Brain microvascular endothelial cell (primary cell): ENCODE measurements around the gene TRIM32.
A peak's percentile ranks its signal among the peaks of the same experiment; 100 is the strongest.

Experiments used
- DNase-seq: peaks from one replicate; pipeline ENCODE4 v3.0.0-alpha.2; 2020
- H3K27ac ChIP-seq: fragments of 250-450 bp; sonication (Bioruptor Pico); 2 replicates; pipeline ENCODE4 v1.5.1; 2020; ENCODE audit warnings: mild to moderate bottlenecking, moderate library complexity
- H3K27me3 ChIP-seq: fragments of 250-450 bp; sonication (Bioruptor Pico); replicated peaks from 2 replicates; pipeline ENCODE4 v1.5.1; 2020; ENCODE audit warnings: mild to moderate bottlenecking
- H3K36me3 ChIP-seq: fragments of 250-450 bp; sonication (Bioruptor Pico); replicated peaks from 2 replicates; pipeline ENCODE4 v1.5.1; 2020; ENCODE audit warnings: mild to moderate bottlenecking
- H3K4me3 ChIP-seq: 2 replicates; pipeline ENCODE4 v1.5.1; 2011; ENCODE audit warnings: low read depth, mild to moderate bottlenecking, control low read depth, low read length, moderate library complexity
- CTCF ChIP-seq: IDR thresholded peaks from 2 replicates; pipeline ENCODE4 v1.5.1; 2011; ENCODE audit warnings: low read depth, mild to moderate bottlenecking, moderate library complexity, low read length, control low read depth, inconsistent platforms; ENCODE audit errors: missing control alignments
- in situ Hi-C: cut with HindIII; loops from 2 replicates; pipeline ENCODE4 v1.10.0; 2017; ENCODE audit warnings: low sequenced_read_pairs, low pct_ligation_motif_present

Gene TRIM32

GRCh38 chr9:116685166-116685565 is 1.9 kb upstream of the TRIM32 start:
- H3K36me3 ChIP-seq, result no peaks in the 10 kb centered on the region

GRCh38 chr9:116686135-116686534 is 970 bp upstream of the TRIM32 start:
- no peak overlapping the region for H3K27ac ChIP-seq
- in situ Hi-C loops, result no loop called here
- no peak for DNase-seq

More at GRCh38 chr9:116685166-116685565, 1.9 kb upstream of the TRIM32 start:
- TF ChIP-seq CTCF, result no peak
- no peak overlapping the region for H3K4me3 ChIP-seq
- no peak overlapping the region for H3K27ac ChIP-seq
- no peak for DNase-seq
- in situ Hi-C loops, result no loop called here
- no peaks in the 10 kb centered on the region for H3K27me3 ChIP-seq

GRCh38 chr9:116686693-116687073 is 422 bp upstream of the TRIM32 start:
- in situ Hi-C loops, result no loop called here
- no peaks in the 10 kb centered on the region for H3K36me3 ChIP-seq
- TF ChIP-seq CTCF, result no peak
- no peak overlapping the region for H3K27ac ChIP-seq
- H3K27me3 ChIP-seq, result no peaks in the 10 kb centered on the region
- peak overlapping the region; percentile 76 for H3K4me3 ChIP-seq
- no peak for DNase-seq

More at GRCh38 chr9:116686135-116686534, 970 bp upstream of the TRIM32 start:
- no peaks in the 10 kb centered on the region for H3K36me3 ChIP-seq
- no peaks in the 10 kb centered on the region for H3K27me3 ChIP-seq
- H3K4me3 ChIP-seq, result no peak overlapping the region
- no peak for TF ChIP-seq CTCF

- DNase-seq, result no peak
- peak overlapping the region; percentile 0 for H3K27ac ChIP-seq
- no peaks in the 10 kb centered on the region for H3K36me3 ChIP-seq
- H3K4me3 ChIP-seq, result peak overlapping the region; percentile 76
- in situ Hi-C loops, result no loop called here
- TF ChIP-seq CTCF, result no peak
- H3K27me3 ChIP-seq, result no peaks in the 10 kb centered on the region
Observed at GRCh38 chr9:116687754-116688135, 640 bp downstream of the TRIM32 start.

- no peak overlapping the region for H3K27ac ChIP-seq
- H3K27me3 ChIP-seq, result no peaks in the 10 kb centered on the region
- no peak for DNase-seq
- in situ Hi-C loops, result no loop called here
- no peak for TF ChIP-seq CTCF
- peak overlapping the region; percentile 13 for H3K4me3 ChIP-seq
- no peaks in the 10 kb centered on the region for H3K36me3 ChIP-seq
Observed at GRCh38 chr9:116688806-116689485, 1.8 kb downstream of the TRIM32 start.
